NCI-H1417 treated with DMSO at 0.1 percent for 48 hours (cell line): ENCODE results near the gene TSPEAR.

Source experiments
- DNase-seq: peaks from one replicate; lab custom pipeline; 2025; lab: John Stamatoyannopoulos, UW

The TSPEAR gene

GRCh38 chr21:44740742-44741141, 29.4 kb upstream of the TSPEAR start:
- no peak for DNase-seq

GRCh38 chr21:44739316-44739715, 27.9 kb upstream of the TSPEAR start:
- DNase-seq: no peak

- DNase-seq: no peak
Observed at GRCh38 chr21:44738621-44739020, 27.2 kb upstream of the TSPEAR start.

GRCh38 chr21:44737706-44738354, 26.5 kb upstream of the TSPEAR start:
- no peak for DNase-seq

- DNase-seq: no peak
Observed at GRCh38 chr21:44736291-44737004, 25.1 kb upstream of the TSPEAR start.

- no peak for DNase-seq
Observed at GRCh38 chr21:44735821-44736220, 24.4 kb upstream of the TSPEAR start.

- DNase-seq: no peak
Observed at GRCh38 chr21:44734841-44735240, 23.5 kb upstream of the TSPEAR start.

GRCh38 chr21:44734026-44734745, 22.8 kb upstream of the TSPEAR start:
- DNase-seq: no peak

- no peak for DNase-seq
Observed at GRCh38 chr21:44732956-44733355, 21.6 kb upstream of the TSPEAR start.

- no peak for DNase-seq
Observed at GRCh38 chr21:44732263-44732662, 20.9 kb upstream of the TSPEAR start.

- no peak for DNase-seq
Observed at GRCh38 chr21:44730951-44731579, 19.7 kb upstream of the TSPEAR start.

- no peak for DNase-seq
Observed at GRCh38 chr21:44730028-44730395, 18.6 kb upstream of the TSPEAR start.

GRCh38 chr21:44729336-44730027, 18.1 kb upstream of the TSPEAR start:
- no peak for DNase-seq

GRCh38 chr21:44728716-44729115, 17.3 kb upstream of the TSPEAR start:
- no peak for DNase-seq

- no peak for DNase-seq
Observed at GRCh38 chr21:44727757-44728156, 16.4 kb upstream of the TSPEAR start.

GRCh38 chr21:44727321-44727720, 15.9 kb upstream of the TSPEAR start:
- DNase-seq: no peak

- no peak for DNase-seq
Observed at GRCh38 chr21:44726826-44727225, 15.5 kb upstream of the TSPEAR start.

GRCh38 chr21:44724926-44725325, 13.6 kb upstream of the TSPEAR start:
- DNase-seq: no peak

GRCh38 chr21:44724196-44724595, 12.8 kb upstream of the TSPEAR start:
- no peak for DNase-seq

- peak; percentile 79 for DNase-seq
Observed at GRCh38 chr21:44723177-44724131, 12.1 kb upstream of the TSPEAR start.

- peak; percentile 79 for DNase-seq
Observed at GRCh38 chr21:44722731-44723130, 11.4 kb upstream of the TSPEAR start.
